Lower lobe of right lung (tissue), 2 donors: Measurements from ENCODE around the gene STAG1. TPM values are rescaled to one million over a fixed set of nuclear protein-coding genes. Genes with fewer than 3 reads are reported as not detected.
"Not testable (repeated sequence)": the region's sequence is repeated elsewhere in the genome, so short reads cannot be mapped to it uniquely, and the experiment has no call there.

Experiments used
- ATAC-seq, 2 donors: fragments of 200-7000 bp; cut with Tn5 transposase; one replicate each; pipeline ENCODE4 v1.9.1; 2020 to 2022; ENCODE audit warnings: mild to moderate bottlenecking in 2 of 2, moderate library complexity in 2 of 2
- DNase-seq: peaks from one replicate; pipeline ENCODE4 v3.0.0-alpha.2; 2020
- H3K27ac ChIP-seq: fragments of 200-600 bp; one replicate; pipeline ENCODE4 v1.8.0; 2022
- H3K27me3 ChIP-seq: fragments of 200-600 bp; one replicate; pipeline ENCODE4 v1.8.0; 2022; ENCODE audit warnings: low read depth
- H3K36me3 ChIP-seq: fragments of 200-600 bp; one replicate; pipeline ENCODE4 v1.8.0; 2022; ENCODE audit warnings: mild to moderate bottlenecking
- H3K4me1 ChIP-seq: fragments of 200-600 bp; one replicate; pipeline ENCODE4 v1.8.0; 2022
- H3K4me3 ChIP-seq: fragments of 200-600 bp; one replicate; pipeline ENCODE4 v1.8.0; 2022; ENCODE audit warnings: mild to moderate bottlenecking
- H3K9me3 ChIP-seq: fragments of 200-600 bp; one replicate; pipeline ENCODE4 v1.8.0; 2022
- CTCF ChIP-seq: fragments of 200-600 bp; IDR thresholded peaks from one replicate; pipeline ENCODE4 v1.8.0; 2022; ENCODE audit warnings: antibody characterized with exemption, mild to moderate bottlenecking
- intact Hi-C: fragments of 100-400 bp; cut with DNase I; formaldehyde crosslinking; loops from one replicate; pipeline ENCODE4 v1.11.0; 2022
- total RNA-seq: library from RNA; stranded (reverse); fragmentation: NEBNext Ultra II Directional; extraction: Animal tissue kit (Norgen Biotek cat#: 25700); gene quantifications from one replicate; pipeline ENCODE4 v1.2.1, GENCODE V29; 2021
- donor health status: DM: no; HTN: yes; CAD: no; lungs with severe emphysema.

Gene STAG1
- total RNA-seq, 1 donor from 2014 or later, result 41.3 TPM

DNA sequence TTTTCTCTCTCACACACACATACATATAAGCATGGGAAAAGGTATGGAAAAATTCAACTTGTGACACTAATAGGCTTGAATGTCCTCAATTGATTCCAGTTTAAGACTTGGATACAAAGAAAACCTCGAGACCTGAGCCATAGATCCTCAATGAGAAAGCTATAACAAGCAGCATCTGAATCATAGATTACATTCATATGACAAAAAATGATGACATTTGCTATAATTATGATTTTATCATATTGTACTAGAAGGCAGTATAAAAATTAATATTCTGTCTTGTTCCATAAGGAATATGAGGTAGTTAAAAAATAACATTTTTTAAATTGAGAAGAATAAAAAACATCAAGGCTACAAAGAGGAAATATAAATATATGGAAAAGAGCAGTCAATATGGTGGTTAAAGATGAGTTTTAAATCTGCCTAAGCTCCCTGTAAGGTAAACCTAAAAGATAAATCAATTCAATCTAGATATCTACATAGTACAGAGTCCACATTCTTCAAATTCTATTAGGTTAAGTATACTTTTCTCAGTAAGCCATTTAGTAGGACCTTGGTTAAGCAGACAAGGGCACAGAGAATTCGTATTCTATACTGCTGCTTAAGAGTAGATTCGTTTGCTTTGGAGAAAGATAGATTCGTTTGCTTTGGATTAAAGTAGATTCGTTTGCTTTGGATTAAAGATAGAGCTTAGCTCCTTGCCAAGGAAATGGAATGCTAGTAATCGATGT lies 175.7 kb downstream of the STAG1 start:
- Histone ChIP-seq H3K36me3 (no peaks in the 10 kb centered on the region), H3K4me1 (peaks cover 9% of the 10 kb centered on the region), H3K9me3 (no peaks in the 10 kb centered on the region), H3K27me3 (no peaks in the 10 kb centered on the region), H3K27ac (no peak overlapping the region), H3K4me3 (no peak overlapping the region)
- ATAC-seq (no peak), DNase-seq (no peak)
- intact Hi-C loops, result no loop called here
- no peak for TF ChIP-seq CTCF

DNA sequence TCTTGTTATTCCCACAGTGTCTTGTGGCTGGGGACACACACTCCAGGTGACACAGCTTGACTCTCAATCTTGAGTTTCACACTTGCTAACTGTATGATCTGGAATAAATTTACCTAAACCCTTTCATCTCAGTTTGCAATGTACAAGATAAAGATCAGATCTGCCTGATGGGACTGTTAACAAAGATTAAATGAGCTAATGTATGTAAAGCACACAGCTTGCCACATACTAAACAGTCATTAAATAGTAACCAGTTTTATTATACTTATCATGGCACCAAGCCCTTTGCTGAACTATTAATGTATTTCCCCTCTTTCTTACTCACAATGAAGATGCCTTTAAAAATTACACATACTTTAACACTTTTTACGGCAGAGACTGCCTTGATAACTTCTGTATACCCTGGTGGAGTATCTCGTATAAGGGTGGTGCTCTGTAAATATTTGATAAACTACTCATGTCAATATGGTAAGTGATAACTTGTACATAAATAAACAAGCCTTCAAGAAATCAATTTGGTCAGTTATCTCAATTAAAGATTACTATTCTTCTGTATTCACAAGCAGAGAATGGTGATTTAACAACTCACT lies 184.5 kb downstream of the STAG1 start:
- H3K4me3 ChIP-seq, result no peak overlapping the region
- H3K27ac ChIP-seq, result no peak overlapping the region
- no peak for TF ChIP-seq CTCF
- H3K36me3 ChIP-seq, result peaks cover 10% of the 10 kb centered on the region
- ATAC-seq, result no peak
- H3K27me3 ChIP-seq, result no peaks in the 10 kb centered on the region
- DNase-seq, result no peak
- H3K4me1 ChIP-seq, result no peaks in the 10 kb centered on the region
- intact Hi-C loops, result no loop called here
- no peaks in the 10 kb centered on the region for H3K9me3 ChIP-seq

DNA sequence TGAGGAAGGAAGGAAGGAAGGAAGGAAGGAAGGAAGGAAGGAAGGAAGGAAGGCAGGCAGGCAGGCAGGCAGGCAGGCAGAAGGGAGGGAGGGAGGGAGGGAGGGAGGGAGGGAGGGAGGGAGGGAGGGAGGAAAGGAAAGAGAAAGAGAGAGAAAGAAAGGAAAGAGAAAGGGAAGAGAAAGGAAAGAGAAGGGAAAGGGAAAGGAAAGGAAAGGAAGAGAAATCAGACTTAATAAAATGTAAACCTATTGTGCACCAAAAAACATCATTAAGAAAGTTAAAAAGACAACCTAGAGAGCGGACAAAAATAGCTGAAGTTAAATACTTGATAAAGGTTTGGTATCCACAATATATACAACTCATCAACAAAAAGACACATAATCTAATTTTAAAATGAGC lies 187.2 kb downstream of the STAG1 start:
- intact Hi-C loops, DNase-seq, H3K4me1 ChIP-seq, H3K9me3 ChIP-seq, H3K27me3 ChIP-seq, H3K4me3 ChIP-seq, H3K27ac ChIP-seq, ATAC-seq: not testable (repeated sequence)
- H3K36me3 ChIP-seq, result peaks cover 10% of the 10 kb centered on the region

DNA sequence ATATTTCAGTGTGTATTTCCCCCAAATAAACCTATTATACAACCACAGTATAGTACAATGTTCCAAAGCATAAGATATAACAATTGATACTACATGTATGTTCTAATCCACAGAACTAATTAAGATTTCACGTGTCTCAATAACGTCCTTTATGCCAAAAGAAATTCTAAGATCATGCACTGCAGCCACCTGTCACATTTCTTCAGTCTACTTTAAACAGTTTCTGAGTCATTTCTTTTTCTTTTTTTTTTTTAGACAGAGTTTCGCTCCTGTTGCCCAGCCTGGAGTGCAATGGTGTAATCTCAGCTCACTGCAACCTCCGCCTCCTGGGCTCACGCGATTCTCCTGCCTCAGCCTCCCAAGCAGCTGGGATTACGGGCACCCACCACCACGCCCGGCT lies 190.2 kb downstream of the STAG1 start:
- Histone ChIP-seq H3K27me3 (no peaks in the 10 kb centered on the region), H3K4me3 (no peak overlapping the region), H3K4me1 (no peaks in the 10 kb centered on the region), H3K9me3 (no peaks in the 10 kb centered on the region), H3K36me3 (no peaks in the 10 kb centered on the region), H3K27ac (no peak overlapping the region)
- intact Hi-C loops, result no loop called here
- TF ChIP-seq CTCF, result no peak
- DNase-seq (no peak), ATAC-seq (no peak)

DNA sequence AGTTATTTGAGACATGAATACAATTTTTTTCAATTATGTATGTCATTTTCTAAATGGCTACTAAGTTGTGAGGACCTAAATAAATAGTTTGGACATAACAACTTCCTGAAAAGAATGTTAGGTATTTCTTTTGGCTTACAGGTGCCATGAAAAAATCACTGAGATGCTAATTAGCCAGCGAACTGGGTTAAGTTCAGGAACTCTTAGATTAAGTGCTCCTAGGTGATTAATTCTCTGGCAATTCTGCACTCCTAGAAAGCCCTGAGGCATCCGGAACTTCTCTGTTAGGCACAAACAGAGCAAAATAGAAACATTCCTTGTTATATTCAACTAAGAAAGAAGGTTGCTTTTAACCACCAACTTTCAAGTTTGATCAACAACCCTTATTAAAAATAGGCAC lies 192.3 kb downstream of the STAG1 start:
- Histone ChIP-seq H3K4me3 (no peak overlapping the region), H3K9me3 (no peaks in the 10 kb centered on the region), H3K27ac (no peak overlapping the region), H3K36me3 (no peaks in the 10 kb centered on the region), H3K4me1 (no peaks in the 10 kb centered on the region), H3K27me3 (no peaks in the 10 kb centered on the region)
- ATAC-seq, result peak in 1 of 2 donors; percentile 42
- no peak for DNase-seq
- intact Hi-C loops, result no loop called here
- TF ChIP-seq CTCF, result no peak

DNA sequence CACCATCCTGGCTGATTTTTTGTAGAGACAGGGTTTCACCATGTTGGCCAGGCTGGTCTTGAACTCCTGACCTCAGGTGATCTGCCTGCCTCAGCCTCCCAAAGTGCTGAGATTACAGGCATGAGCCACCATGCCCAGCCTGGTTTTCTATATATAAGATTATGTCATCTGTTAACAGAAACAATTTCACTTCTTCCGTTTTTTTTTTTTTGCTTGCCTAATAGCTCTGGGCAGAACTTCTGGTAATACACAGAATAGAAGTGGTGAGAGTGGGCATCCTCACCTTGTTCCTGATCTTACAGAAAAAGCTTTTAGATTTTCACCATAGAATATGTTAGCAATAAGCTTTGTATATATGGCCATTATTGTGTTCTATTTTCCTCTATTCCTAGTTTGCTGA lies 202.7 kb downstream of the STAG1 start:
- intact Hi-C loops, H3K27me3 ChIP-seq, H3K36me3 ChIP-seq, H3K4me3 ChIP-seq, H3K9me3 ChIP-seq, ATAC-seq, DNase-seq, H3K4me1 ChIP-seq, H3K27ac ChIP-seq: not testable (repeated sequence)
